DOHH2 (cell line): ENCODE results near the gene WFDC1.

Experiments used
- CTCF ChIP-seq: fragments of 200-600 bp; sonication (generic); IDR thresholded peaks from one replicate; pipeline ENCODE4 v1.5.1; 2014; ENCODE audit warnings: antibody characterized with exemption, mild to moderate bottlenecking, low read depth, low read length; ENCODE audit not compliant: poor library complexity, severe bottlenecking
- EZH2phosphoT487 ChIP-seq: fragments of 200-600 bp; sonication (generic); IDR thresholded peaks from 2 replicates; pipeline ENCODE4 v1.6.1; 2017; ENCODE audit warnings: borderline replicate concordance, mild to moderate bottlenecking, antibody characterized with exemption, low read length, moderate library complexity, mixed read lengths

GRCh38 chr16:84246679-84247077, 48.0 kb upstream of the WFDC1 start:
- TF ChIP-seq CTCF, result no peak
- TF ChIP-seq EZH2phosphoT487, result no peak
